Endothelial cell of umbilical vein (primary cell): ENCODE measurements around the gene SAMD4B. TPM values are rescaled to one million over a fixed set of nuclear protein-coding genes. Genes with fewer than 3 reads are reported as not detected.
A peak's percentile ranks its signal among the peaks of the same experiment; 100 is the strongest.

Source experiments
- BruUV-seq: library from RNA; stranded (reverse); fragments of 400-500 nt; replicated peaks from 2 replicates; lab custom pipeline; 2021; lab: Mats Ljungman, UMichigan
- CTCF ChIA-PET: fragments of 300-600, 350-600 bp; sonication (Branson Sonifier 250); formaldehyde crosslinking; loops from one replicate; lab custom pipeline; 2021; ENCODE audit warnings: antibody characterized with exemption, inconsistent platforms; lab: Charles Lee
- POLR2A ChIA-PET: fragments of 300-600, 350-600 bp; sonication (Branson Sonifier 250); formaldehyde crosslinking; loops from one replicate; lab custom pipeline; 2021; ENCODE audit warnings: antibody characterized with exemption, inconsistent platforms; lab: Charles Lee
- DNase-seq: peaks from one replicate; pipeline ENCODE4 v3.0.0-alpha.2; 2011; ENCODE audit warnings: low read depth, low spot score
- FAIRE-seq: peaks from 2 replicates; lab custom pipeline; 2011; peaks lifted over from hg19 to GRCh38; lab: Jason Lieb, UNC
- H2AFZ ChIP-seq: 2 replicates; pipeline ENCODE4 v1.6.0; 2012; ENCODE audit warnings: low read depth, low read length, control low read depth, inconsistent platforms
- H3K27ac ChIP-seq: 2 replicates; pipeline ENCODE4 v1.5.1; 2011; ENCODE audit warnings: low read depth, mild to moderate bottlenecking, control low read depth, low read length, moderate library complexity; ENCODE audit not compliant: insufficient read depth
- H3K27me3 ChIP-seq, 2 experiments: 2 replicates each; pipeline versions ENCODE4 v1.6.0 to v1.6.1; 2011; ENCODE audit warnings: low read length in 2 of 2, mixed read lengths in 1 of 2; ENCODE audit not compliant: control insufficient read depth in 2 of 2, insufficient read depth in 2 of 2
- H3K36me3 ChIP-seq, 2 experiments: 2 replicates in 1 of 2; 3 replicates in 1 of 2; pipeline ENCODE4 v1.5.1; 2011; ENCODE audit warnings: low read length in 2 of 2, mild to moderate bottlenecking in 1 of 2, moderate library complexity in 1 of 2; ENCODE audit not compliant: control insufficient read depth in 2 of 2, insufficient read depth in 2 of 2; ENCODE audit errors: extremely low read depth in 1 of 2
- H3K4me1 ChIP-seq: 3 replicates; pipeline ENCODE4 v1.5.1; 2011; ENCODE audit warnings: mild to moderate bottlenecking, low read length; ENCODE audit not compliant: control insufficient read depth, insufficient read depth; ENCODE audit errors: extremely low read depth
- H3K4me2 ChIP-seq: 2 replicates; pipeline ENCODE4 v1.6.1; 2011; ENCODE audit warnings: low read length, control low read depth, mixed read lengths; ENCODE audit not compliant: insufficient read depth
- H3K4me3 ChIP-seq, 3 experiments: fragments of 200-600 bp in 1 of 3; sonication (generic), shearing (Covaris generic) in 1 of 3; replicated peaks in 1 of 3; 2 replicates each; pipeline ENCODE4 v1.5.1; 2011 to 2016; ENCODE audit warnings: control low read depth in 3 of 3, low read length in 3 of 3, mild to moderate bottlenecking in 2 of 3, inconsistent platforms in 1 of 3, low read depth in 1 of 3, moderate library complexity in 1 of 3; ENCODE audit not compliant: insufficient read depth in 1 of 3
- H3K79me2 ChIP-seq: 2 replicates; pipeline ENCODE4 v1.6.0; 2012; ENCODE audit warnings: low read length, inconsistent platforms; ENCODE audit not compliant: control insufficient read depth, insufficient read depth
- H3K9ac ChIP-seq: replicated peaks from 2 replicates; pipeline ENCODE3; 2011; ENCODE audit warnings: low read length, control low read depth; ENCODE audit not compliant: insufficient read depth; ENCODE audit errors: extremely low read depth
- H3K9me1 ChIP-seq: replicated peaks from 3 replicates; pipeline ENCODE4 v1.6.0; 2011; ENCODE audit warnings: mild to moderate bottlenecking, low read length; ENCODE audit not compliant: control insufficient read depth, insufficient read depth; ENCODE audit errors: extremely low read depth
- H3K9me3 ChIP-seq: replicated peaks from 2 replicates; pipeline ENCODE4 v1.5.1; 2012; ENCODE audit warnings: low read length, inconsistent platforms; ENCODE audit not compliant: control insufficient read depth, insufficient read depth
- H4K20me1 ChIP-seq: replicated peaks from 2 replicates; pipeline ENCODE3; 2011; ENCODE audit warnings: mild to moderate bottlenecking, low read length; ENCODE audit not compliant: control insufficient read depth, insufficient read depth; ENCODE audit errors: extremely low read depth
- CTCF ChIP-seq, 2 donors: IDR thresholded peaks; 1 replicate in 1 of 2; 2 replicates in 1 of 2; pipeline ENCODE4 v1.5.1; 2011; ENCODE audit warnings: low read length in 2 of 2, mild to moderate bottlenecking in 2 of 2, moderate library complexity in 2 of 2, control low read depth in 1 of 2, inconsistent platforms in 1 of 2, low read depth in 1 of 2; ENCODE audit not compliant: insufficient read depth in 1 of 2; ENCODE audit errors: extremely low read depth in 1 of 2
- EZH2 ChIP-seq: IDR thresholded peaks from 2 replicates; pipeline ENCODE4 v1.6.1; 2012; ENCODE audit warnings: borderline replicate concordance, low read depth, mild to moderate bottlenecking, moderate library complexity, low read length, inconsistent platforms; ENCODE audit not compliant: severe bottlenecking
- FOS ChIP-seq: IDR thresholded peaks from 2 replicates; pipeline ENCODE4 v1.6.1; 2011; ENCODE audit warnings: mild to moderate bottlenecking, low read length, moderate library complexity, borderline replicate concordance; ENCODE audit not compliant: insufficient read depth
- GATA2 ChIP-seq: IDR thresholded peaks from 2 replicates; pipeline ENCODE4 v1.7.0; 2011; ENCODE audit warnings: low read depth, mild to moderate bottlenecking, moderate library complexity, mixed read lengths, low read length; ENCODE audit not compliant: insufficient read length, insufficient read depth
- JUN ChIP-seq: IDR thresholded peaks from 2 replicates; pipeline ENCODE4 v1.6.1; 2011; ENCODE audit warnings: borderline replicate concordance, low read depth; ENCODE audit not compliant: insufficient read length, insufficient read depth
- MAX ChIP-seq: IDR thresholded peaks from 2 replicates; pipeline ENCODE4 v1.6.1; 2011; ENCODE audit not compliant: insufficient read depth, insufficient read length
- MYC ChIP-seq: IDR thresholded peaks from one replicate; pipeline ENCODE4 v1.6.1; 2011; ENCODE audit warnings: mild to moderate bottlenecking, low read depth, low read length
- POLR2A ChIP-seq: IDR thresholded peaks from 2 replicates; pipeline ENCODE4 v1.6.1; 2012; ENCODE audit warnings: low read depth, mild to moderate bottlenecking, control low read depth, low read length
- POLR2AphosphoS5 ChIP-seq: IDR thresholded peaks from 2 replicates; pipeline ENCODE4 v1.6.1; 2012; ENCODE audit warnings: low read depth, mild to moderate bottlenecking, control low read depth, low read length, moderate library complexity; ENCODE audit not compliant: insufficient read depth
- dilution Hi-C: fragments of 300-500 bp; cut with MboI; formaldehyde crosslinking; loops from one replicate; pipeline ENCODE4 v1.15.0; 2019; ENCODE audit warnings: low sequenced_read_pairs; ENCODE audit not compliant: extremely low pct_ligation_motif_present
- intact Hi-C: fragments of 100-400 bp; cut with micrococcal nuclease; formaldehyde crosslinking; loops from one replicate; pipeline ENCODE4 v1.10.0; 2022
- polyA plus RNA-seq, 4 experiments: library from polyadenylated mRNA; depleted of rRNA in 3 of 4; stranded (reverse) in 3 of 4; unstranded in 1 of 4; fragments of >200 nt; gene quantifications; 2 replicates each; pipeline versions ENCODE4 v1.2.1 to v1.2.3, GENCODE V29; 2011 to 2012; ENCODE audit warnings: missing spikeins in 1 of 4
- total RNA-seq: library from RNA; stranded (reverse); gene quantifications from 2 replicates; pipeline ENCODE4 v1.2.3, GENCODE V29; 2021

Gene SAMD4B
- total and polyA plus RNA-seq, 2 donors (not counting 3 experiments of a cell fraction or from before 2014, with no cell fraction given) = 82.1 to 84.2 TPM

- H3K4me2 ChIP-seq = no peak overlapping the region
- FAIRE-seq (peak; percentile 21), DNase-seq (no peak)
- peaks cover 11 to 16% of the 10 kb centered on the region in 2 experiments for H3K36me3 ChIP-seq
- no TSS peak for BruUV-seq
- H3K9me1 ChIP-seq = no peaks in the 10 kb centered on the region
- H3K9me3 ChIP-seq = no peaks in the 10 kb centered on the region
- intact Hi-C loops = loop anchor here (5.0 kb wide), 1 partner anchor 90 kb away; the partner anchor contains the start of gene SAMD4B
- peaks cover 38% of the 10 kb centered on the region for H3K4me1 ChIP-seq
- no peak overlapping the region for H2AFZ ChIP-seq
- H3K4me3 ChIP-seq = no peak overlapping the region
- CTCF ChIA-PET = no interaction called here
- H4K20me1 ChIP-seq = no peaks in the 10 kb centered on the region
- H3K9ac ChIP-seq = no peak overlapping the region
- H3K27me3 ChIP-seq = no peaks in the 10 kb centered on the region
- POLR2A ChIA-PET = no interaction called here
- H3K79me2 ChIP-seq = peaks cover 31% of the 10 kb centered on the region
- peak overlapping the region; percentile 97 for H3K27ac ChIP-seq
- TF ChIP-seq CTCF (IDR thresholded peaks at IDR 0.05; ENCODE audit: extremely low read depth in 1 of 2, insufficient read depth in 1 of 2, low read depth in 1 of 2, low read length in 2 of 2) (no peak), JUN (no peak), POLR2A (no peak), POLR2AphosphoS5 (no peak), MAX (no peak), EZH2 (no peak), GATA2 (no peak), FOS (no peak), MYC (no peak)
- dilution Hi-C loops = no loop called here
These were observed 90.4 kb downstream of the SAMD4B start for GRCh38 chr19:39432677-39433025.
